Activated T-cell treated with anti-CD3 and anti-CD28 coated beads, Interleukin-2, amount 50 U/mL, for 72 hours (primary cell): ENCODE data around the gene NRAP. TPM values are rescaled to one million over a fixed set of nuclear protein-coding genes. Genes with fewer than 3 reads are reported as not detected.

Experiments used
- ATAC-seq, 2 donors: fragments of 150-1000 bp; cut with Tn5 transposase; replicated peaks in 1 of 2; 2 replicates each; pipeline ENCODE4 v1.10.0; 2021; ENCODE audit warnings: moderate library complexity in 2 of 2, mild to moderate bottlenecking in 1 of 2
- DNase-seq, 2 donors: peaks; one replicate each; pipeline ENCODE4 v3.0.0; 2021 to 2022; ENCODE audit warnings: mixed read lengths in 1 of 2
- H3K27ac Mint-ChIP-seq: one replicate; pipeline ENCODE4 v1.8.0; 2022; ENCODE audit warnings: mild to moderate bottlenecking, moderate library complexity, mixed read lengths
- H3K27me3 Mint-ChIP-seq: one replicate; pipeline ENCODE4 v1.8.0; 2022; ENCODE audit warnings: low read depth, mixed read lengths
- H3K36me3 Mint-ChIP-seq, 2 donors: one replicate each; pipeline ENCODE4 v1.8.0; 2022; ENCODE audit warnings: mixed read lengths in 2 of 2, mild to moderate bottlenecking in 1 of 2; ENCODE audit not compliant: insufficient read depth in 2 of 2
- H3K4me1 Mint-ChIP-seq: one replicate; pipeline ENCODE4 v1.8.0; 2022; ENCODE audit warnings: low read depth, mixed read lengths
- H3K4me3 Mint-ChIP-seq, 2 donors: one replicate each; pipeline ENCODE4 v1.8.0; 2022; ENCODE audit warnings: mild to moderate bottlenecking in 2 of 2, mixed read lengths in 2 of 2, moderate library complexity in 2 of 2
- H3K9me3 Mint-ChIP-seq, 2 donors: one replicate each; pipeline ENCODE4 v1.8.0; 2022; ENCODE audit warnings: mixed read lengths in 2 of 2
- total RNA-seq, 2 donors: library from RNA; stranded (reverse); gene quantifications; one replicate each; pipeline ENCODE4 v1.2.3, GENCODE V29; 2022

Gene NRAP
- total RNA-seq, 2 donors from 2014 or later: not detected

DNA sequence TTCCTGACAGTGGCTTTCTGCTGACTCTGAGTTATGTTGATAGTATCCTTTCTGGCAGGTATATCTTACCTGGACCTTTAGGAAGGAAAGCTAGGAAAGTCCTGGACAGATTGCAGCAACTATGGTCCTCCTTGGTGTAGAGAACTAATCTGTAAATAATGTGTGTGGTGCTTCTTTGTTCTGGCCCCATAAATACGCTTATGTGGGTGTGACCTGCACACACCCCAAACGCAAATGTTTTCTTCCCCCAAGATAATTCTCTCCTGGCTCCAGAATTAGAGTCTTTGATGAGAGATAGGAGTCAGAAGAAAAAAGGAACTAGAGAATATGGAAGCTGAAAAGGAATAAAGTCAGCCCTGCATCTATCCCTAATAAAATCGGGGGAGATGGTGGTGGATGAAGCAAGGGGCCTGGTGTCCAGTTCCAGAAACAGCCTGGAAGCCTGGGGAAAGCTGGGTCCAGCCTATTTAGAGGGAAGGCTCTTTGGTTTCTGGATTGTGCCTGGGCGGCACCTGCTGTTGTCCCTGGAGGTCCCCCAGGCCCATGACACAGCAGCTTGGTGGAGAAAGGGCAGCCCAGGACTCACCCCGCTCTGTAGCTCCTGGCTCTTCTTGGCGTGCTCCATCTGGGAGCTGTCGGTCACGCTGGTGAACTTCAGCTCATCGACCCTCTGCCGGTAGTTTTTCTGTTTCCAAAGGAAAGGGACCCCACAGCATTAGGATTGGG lies 38.2 kb downstream of the NRAP start:
- Mint-ChIP-seq H3K4me1 (no peaks in the 10 kb centered on the region), H3K27me3 (peaks cover 32% of the 10 kb centered on the region), H3K36me3 (no peaks in the 10 kb centered on the region), H3K9me3 (peaks cover 0 to 2% of the 10 kb centered on the region in 2 donors), H3K27ac (no peak overlapping the region), H3K4me3 (no peak overlapping the region)
- no peak for DNase-seq
- ATAC-seq: no peak

DNA sequence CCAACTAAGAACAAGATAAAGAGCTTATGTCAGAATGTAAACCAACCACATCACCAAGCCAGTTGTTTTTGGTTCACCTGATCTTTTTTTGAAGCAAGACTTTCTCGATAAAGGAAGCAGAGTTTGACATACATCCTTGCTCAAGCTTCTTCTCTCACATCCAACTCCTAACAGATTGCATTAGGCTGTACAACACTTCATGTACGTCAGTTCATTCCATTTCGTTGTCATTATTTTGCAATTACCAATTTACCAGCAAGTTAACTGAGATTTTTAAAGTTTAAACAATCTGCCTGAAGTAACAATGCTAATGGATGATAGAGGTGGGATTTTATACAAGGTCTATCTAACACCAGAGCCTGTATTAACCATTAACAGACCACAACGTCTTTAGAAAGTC lies 41.0 kb downstream of the NRAP start:
- no peaks in the 10 kb centered on the region for H3K36me3 Mint-ChIP-seq
- no peak overlapping the region for H3K27ac Mint-ChIP-seq
- H3K4me1 Mint-ChIP-seq: no peaks in the 10 kb centered on the region
- no peak overlapping the region for H3K4me3 Mint-ChIP-seq
- no peaks in the 10 kb centered on the region for H3K9me3 Mint-ChIP-seq
- ATAC-seq: no peak
- no peak for DNase-seq
- H3K27me3 Mint-ChIP-seq: peaks cover 34% of the 10 kb centered on the region

DNA sequence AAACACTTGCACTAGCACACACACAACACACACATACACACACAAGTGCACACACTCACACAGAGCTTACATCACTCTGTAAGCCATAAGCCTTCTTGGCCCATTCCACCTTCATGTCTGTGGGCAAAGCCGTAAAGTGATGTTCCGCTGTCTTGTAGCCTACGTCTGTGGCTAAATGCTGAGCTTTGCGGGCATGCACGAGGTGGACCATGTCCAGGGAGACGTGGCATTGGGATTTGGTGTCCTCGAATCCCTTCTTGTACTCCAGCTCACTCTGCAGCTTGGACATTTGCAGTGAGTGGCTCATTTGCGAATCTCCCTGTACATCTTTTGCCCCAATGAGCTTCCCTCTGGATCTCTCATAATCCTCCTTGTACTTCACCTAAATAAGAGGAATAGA lies 42.0 kb downstream of the NRAP start:
- ATAC-seq (no peak), DNase-seq (no peak)
- Mint-ChIP-seq H3K9me3 (no peaks in the 10 kb centered on the region), H3K27me3 (peaks cover 37% of the 10 kb centered on the region), H3K4me3 (no peak overlapping the region), H3K36me3 (no peaks in the 10 kb centered on the region), H3K27ac (no peak overlapping the region), H3K4me1 (no peaks in the 10 kb centered on the region)

DNA sequence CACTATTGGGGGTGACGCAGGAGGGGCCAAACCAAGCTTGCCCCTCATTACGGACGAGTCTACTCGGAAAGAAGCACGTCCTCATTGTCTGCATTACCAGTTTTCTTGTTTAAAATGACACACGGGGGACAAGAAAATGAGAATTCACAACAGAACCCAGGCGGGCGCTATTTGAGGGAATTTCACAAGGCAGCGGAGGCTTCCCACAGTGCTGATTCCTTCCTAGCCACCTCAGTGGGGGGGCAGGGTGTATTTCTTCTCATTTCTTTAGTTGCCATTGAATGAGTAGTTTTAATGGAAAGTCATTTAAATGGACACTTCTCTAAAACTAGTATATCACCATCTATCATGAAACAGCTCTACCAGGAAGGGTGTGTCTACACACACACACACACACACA lies 42.9 kb downstream of the NRAP start:
- no peaks in the 10 kb centered on the region for H3K9me3 Mint-ChIP-seq
- ATAC-seq: no peak
- no peak overlapping the region for H3K4me3 Mint-ChIP-seq
- no peaks in the 10 kb centered on the region for H3K36me3 Mint-ChIP-seq
- peaks cover 45% of the 10 kb centered on the region for H3K27me3 Mint-ChIP-seq
- no peak overlapping the region for H3K27ac Mint-ChIP-seq
- no peak for DNase-seq
- no peaks in the 10 kb centered on the region for H3K4me1 Mint-ChIP-seq

DNA sequence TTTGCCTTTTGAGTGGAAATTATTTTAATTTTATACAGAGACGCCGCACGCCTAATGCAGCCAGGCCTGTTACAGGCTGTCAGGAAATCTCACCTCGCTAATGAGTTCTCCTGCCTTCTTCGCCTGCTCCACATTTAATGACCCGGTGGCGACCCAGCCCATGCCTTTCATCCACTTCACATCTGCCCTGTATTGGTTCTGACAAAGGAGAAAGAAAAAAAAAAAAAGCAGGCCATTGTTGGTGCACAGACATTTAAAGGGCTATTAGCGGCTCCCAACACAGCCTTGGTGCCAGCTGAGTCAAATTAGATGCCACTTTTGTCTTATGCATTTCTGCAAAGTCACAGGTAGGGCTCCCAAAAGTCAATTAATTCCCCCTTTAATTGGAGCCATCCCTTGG lies 43.3 kb downstream of the NRAP start:
- Mint-ChIP-seq H3K27ac (no peak overlapping the region), H3K4me1 (no peaks in the 10 kb centered on the region), H3K27me3 (peaks cover 45% of the 10 kb centered on the region), H3K36me3 (no peaks in the 10 kb centered on the region), H3K4me3 (no peak overlapping the region), H3K9me3 (no peaks in the 10 kb centered on the region)
- ATAC-seq (no peak), DNase-seq (no peak)

DNA sequence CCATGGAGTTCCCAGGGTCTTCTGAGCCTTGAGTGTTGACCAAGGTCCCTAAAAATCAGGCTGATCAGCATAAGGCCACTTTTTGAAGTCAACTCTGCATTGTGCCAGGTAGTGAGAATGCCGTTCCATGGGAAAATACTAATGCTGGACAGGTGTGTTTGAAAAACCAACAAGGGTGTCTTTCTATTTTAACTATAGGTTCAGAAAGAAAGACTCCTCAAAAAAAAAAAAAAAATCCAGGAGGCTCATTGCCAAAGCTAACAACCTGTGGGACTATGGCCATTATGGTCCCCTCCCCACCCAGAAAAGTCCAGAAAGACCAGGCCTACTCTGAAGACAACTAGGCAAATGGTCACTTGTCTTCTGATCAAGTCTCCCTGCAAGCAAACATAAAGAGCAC lies 44.4 kb downstream of the NRAP start:
- Mint-ChIP-seq H3K9me3 (no peaks in the 10 kb centered on the region), H3K4me1 (no peaks in the 10 kb centered on the region), H3K27me3 (peaks cover 41% of the 10 kb centered on the region), H3K36me3 (no peaks in the 10 kb centered on the region), H3K4me3 (no peak overlapping the region), H3K27ac (no peak overlapping the region)
- DNase-seq (no peak), ATAC-seq (no peak)

DNA sequence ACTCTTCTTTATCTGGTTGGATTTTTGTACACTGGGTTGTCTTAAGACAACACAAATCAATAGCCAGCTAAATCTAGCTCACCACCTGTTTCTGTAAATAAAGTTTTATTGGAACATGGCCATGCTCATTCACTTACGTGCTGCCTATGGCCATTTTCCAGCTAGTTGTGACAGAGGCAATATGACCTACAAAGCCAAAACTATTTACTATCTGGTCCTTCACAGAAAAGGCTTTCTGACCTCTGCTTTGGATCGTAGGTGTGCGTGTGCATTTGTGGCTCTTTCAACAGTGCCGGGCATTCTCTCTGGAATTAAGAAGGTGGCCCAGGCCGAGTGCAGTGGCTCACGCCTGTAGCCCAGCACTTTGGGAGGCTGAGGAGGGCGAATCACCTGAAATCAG lies 45.5 kb downstream of the NRAP start:
- H3K27me3 Mint-ChIP-seq: peaks cover 41% of the 10 kb centered on the region
- no peak overlapping the region for H3K4me3 Mint-ChIP-seq
- no peaks in the 10 kb centered on the region for H3K36me3 Mint-ChIP-seq
- ATAC-seq (no peak), DNase-seq (no peak)
- no peak overlapping the region for H3K27ac Mint-ChIP-seq
- H3K9me3 Mint-ChIP-seq: no peaks in the 10 kb centered on the region
- no peaks in the 10 kb centered on the region for H3K4me1 Mint-ChIP-seq

DNA sequence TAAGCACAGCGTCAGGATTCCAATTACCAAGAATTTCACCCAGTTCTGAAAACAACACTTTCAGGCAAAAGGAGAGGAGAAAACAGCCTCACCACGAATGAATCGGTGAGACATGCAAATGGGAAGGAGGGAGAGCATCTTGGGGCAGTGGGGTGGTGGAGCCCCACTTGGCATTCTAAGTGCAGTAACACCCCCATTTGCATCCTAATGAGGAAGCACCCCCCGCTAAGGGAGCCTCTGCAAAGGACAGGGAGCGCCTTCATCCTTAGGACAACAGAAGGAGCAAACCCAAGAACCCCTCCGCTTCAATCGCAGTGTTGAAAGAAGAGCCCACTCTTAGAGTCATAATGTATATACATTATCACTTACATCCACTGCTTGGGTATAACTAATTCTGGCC lies 46.8 kb downstream of the NRAP start:
- no peak for ATAC-seq
- H3K27me3 Mint-ChIP-seq: peaks cover 50% of the 10 kb centered on the region
- no peak for DNase-seq
- H3K9me3 Mint-ChIP-seq: no peaks in the 10 kb centered on the region
- no peaks in the 10 kb centered on the region for H3K36me3 Mint-ChIP-seq
- no peak overlapping the region for H3K4me3 Mint-ChIP-seq
- H3K27ac Mint-ChIP-seq: no peak overlapping the region
- no peaks in the 10 kb centered on the region for H3K4me1 Mint-ChIP-seq

DNA sequence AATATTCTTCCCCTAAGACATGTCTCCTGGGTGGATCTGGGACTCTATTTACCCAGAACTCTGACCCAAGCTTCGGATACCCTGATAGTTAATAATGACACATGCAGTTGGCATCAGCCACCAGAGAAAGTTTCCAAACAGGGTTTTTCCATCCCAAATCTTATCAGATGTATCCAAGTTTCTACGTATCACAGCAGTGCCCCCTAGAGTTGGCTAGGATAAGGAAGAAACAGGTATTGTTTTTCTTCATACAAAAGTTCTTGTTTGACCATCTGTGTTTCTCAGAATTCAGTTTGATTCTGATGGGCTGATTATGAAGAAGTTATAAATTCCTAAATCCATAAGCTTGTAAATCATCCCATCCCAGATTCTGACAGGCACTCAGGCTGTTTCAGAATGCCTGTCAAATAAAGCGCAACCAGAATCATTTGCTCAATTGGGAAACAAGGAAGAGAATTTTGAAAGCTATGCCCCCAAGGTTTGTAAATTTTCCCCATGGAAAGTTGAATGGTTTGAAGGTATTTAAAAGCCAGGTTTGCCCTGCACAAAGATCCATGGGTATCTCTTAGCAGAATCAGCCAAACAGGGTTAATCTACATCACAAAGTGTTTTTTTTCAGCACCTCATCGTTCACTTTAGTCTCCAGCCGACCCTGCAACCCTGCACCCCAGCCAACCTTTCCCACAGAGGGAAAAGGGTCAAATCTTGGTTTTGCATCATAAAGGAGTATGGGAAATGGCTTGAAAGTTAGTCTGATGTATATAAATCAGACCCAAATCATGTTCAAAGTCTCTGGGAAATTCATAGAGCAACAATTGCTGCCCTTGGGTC lies 47.4 kb downstream of the NRAP start:
- Mint-ChIP-seq H3K36me3 (no peaks in the 10 kb centered on the region), H3K4me1 (no peaks in the 10 kb centered on the region), H3K9me3 (no peaks in the 10 kb centered on the region), H3K4me3 (no peak overlapping the region), H3K27me3 (peaks cover 53% of the 10 kb centered on the region), H3K27ac (no peak overlapping the region)
- no peak for DNase-seq
- no peak for ATAC-seq

DNA sequence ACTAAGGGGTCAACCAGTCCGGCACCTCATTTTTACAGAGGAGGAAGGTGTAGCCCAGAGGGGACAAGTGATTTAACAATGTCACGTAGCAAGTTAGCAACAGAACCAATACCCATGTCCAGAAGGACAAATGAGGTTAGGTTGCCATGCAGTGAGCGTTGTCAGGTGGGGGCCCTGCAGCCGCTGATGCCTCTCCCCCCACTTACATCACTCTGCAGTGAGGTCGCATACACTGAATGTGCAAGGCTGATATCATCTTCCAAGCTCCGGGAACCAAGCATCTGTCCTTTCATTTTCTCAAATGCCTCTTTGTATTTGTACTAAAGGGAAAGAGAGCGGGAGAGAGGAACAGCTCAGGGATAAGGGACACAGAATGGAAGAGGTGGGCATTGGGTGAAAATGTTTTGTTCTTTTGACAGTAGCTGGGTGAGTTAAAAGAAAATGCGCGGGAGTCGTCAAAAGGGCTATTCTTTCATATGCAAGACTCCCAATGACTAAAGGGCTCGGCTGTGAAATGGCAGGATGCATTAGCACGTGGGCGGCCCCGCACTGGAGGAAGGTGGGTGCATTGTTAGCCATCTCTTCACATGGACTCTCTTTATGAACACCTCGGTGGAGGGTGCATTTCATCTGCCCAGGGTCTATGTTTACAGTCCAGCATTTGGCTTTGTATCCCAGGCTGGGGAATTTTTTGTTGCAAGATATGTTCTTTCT lies 49.7 kb downstream of the NRAP start:
- no peak overlapping the region for H3K4me3 Mint-ChIP-seq
- DNase-seq (no peak), ATAC-seq (no peak)
- no peaks in the 10 kb centered on the region for H3K9me3 Mint-ChIP-seq
- H3K27ac Mint-ChIP-seq: no peak overlapping the region
- H3K36me3 Mint-ChIP-seq: no peaks in the 10 kb centered on the region
- peaks cover 53% of the 10 kb centered on the region for H3K27me3 Mint-ChIP-seq
- no peaks in the 10 kb centered on the region for H3K4me1 Mint-ChIP-seq

DNA sequence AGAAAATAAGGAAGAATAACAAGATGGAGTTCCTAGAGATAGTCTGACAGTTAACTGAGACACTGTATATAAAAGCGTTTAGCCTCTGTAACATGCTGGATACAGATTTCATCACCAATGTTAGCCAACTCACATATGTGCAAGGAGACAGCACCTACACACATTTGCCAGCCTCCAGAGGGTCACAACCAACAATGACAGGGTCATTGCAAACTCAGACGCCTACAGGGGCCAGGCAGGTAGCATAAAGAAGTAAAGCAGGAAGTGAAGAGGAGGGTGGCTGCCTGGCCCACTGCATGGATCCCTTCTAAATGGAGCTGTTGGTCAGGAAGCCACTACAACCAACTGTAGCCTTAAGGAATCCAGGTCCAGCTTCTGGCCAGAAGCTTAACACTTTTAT lies 50.4 kb downstream of the NRAP start:
- Mint-ChIP-seq H3K27me3 (peaks cover 53% of the 10 kb centered on the region), H3K36me3 (no peaks in the 10 kb centered on the region), H3K4me1 (no peaks in the 10 kb centered on the region), H3K4me3 (no peak overlapping the region), H3K9me3 (no peaks in the 10 kb centered on the region), H3K27ac (no peak overlapping the region)
- ATAC-seq (no peak), DNase-seq (no peak)

DNA sequence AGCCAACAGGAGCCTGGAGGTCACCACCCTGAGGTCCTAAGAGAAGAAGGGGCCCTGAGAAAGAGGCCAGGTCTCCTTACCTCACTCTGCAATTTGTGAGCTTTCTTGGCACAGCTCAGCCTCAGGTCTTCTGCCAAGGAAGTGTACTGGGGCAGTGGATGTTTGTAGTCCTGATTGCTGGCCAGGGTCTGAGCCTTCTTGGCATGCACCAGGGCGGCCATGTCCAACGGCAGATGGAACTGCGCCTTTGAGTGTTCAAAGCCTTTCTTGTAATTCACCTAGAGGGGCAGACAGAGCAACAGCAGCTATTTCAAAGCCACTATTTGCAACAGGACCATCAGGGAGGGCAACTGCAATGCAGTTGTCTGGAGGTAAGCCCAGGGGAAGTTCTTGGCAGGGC lies 51.7 kb downstream of the NRAP start:
- H3K4me1 Mint-ChIP-seq: no peaks in the 10 kb centered on the region
- peaks cover 44% of the 10 kb centered on the region for H3K27me3 Mint-ChIP-seq
- H3K36me3 Mint-ChIP-seq: no peaks in the 10 kb centered on the region
- H3K4me3 Mint-ChIP-seq: no peak overlapping the region
- DNase-seq (no peak), ATAC-seq (no peak)
- no peak overlapping the region for H3K27ac Mint-ChIP-seq
- H3K9me3 Mint-ChIP-seq: no peaks in the 10 kb centered on the region
